Transverse colon (tissue), 3 donors: ENCODE measurements around the gene TNFRSF1B.

Source experiments
- CTCF ChIP-seq, 5 experiments: fragments of 200-600 bp in 3 of 5; fragments of 450-650 bp in 2 of 5; sonication (generic) in 3 of 5; IDR thresholded peaks; 1 replicate in 2 of 5; 2 replicates in 3 of 5; pipeline ENCODE4 v1.5.1; 2016 to 2017; ENCODE audit warnings: antibody characterized with exemption in 5 of 5, inconsistent platforms in 3 of 5, mild to moderate bottlenecking in 2 of 5, moderate library complexity in 1 of 5
- EP300 ChIP-seq: sonication (generic); formaldehyde crosslinking; IDR thresholded peaks from one replicate; pipeline ENCODE4 v1.6.1; 2017; ENCODE audit warnings: antibody characterized with exemption, low read depth
- POLR2A ChIP-seq: fragments of 450-650 bp; IDR thresholded peaks from one replicate; pipeline ENCODE4 v1.6.1; 2016; ENCODE audit warnings: antibody characterized with exemption, mild to moderate bottlenecking, moderate library complexity

GRCh38 chr1:12181568-12181967, 14.8 kb downstream of the TNFRSF1B start:
- TF ChIP-seq CTCF (IDR thresholded peaks at IDR 0.05) (no peak), POLR2A (no peak), EP300 (no peak)
